Hepatocyte (in vitro differentiated cells): ENCODE results near the gene PRDX5.

ENCODE experiments used
- EZH2 ChIP-seq: fragments of 200-600 bp; sonication (generic); IDR thresholded peaks from 2 replicates; pipeline ENCODE4 v1.6.1; 2016; ENCODE audit warnings: antibody characterized with exemption, mild to moderate bottlenecking, borderline replicate concordance
- EZH2phosphoT487 ChIP-seq: fragments of 200-600 bp; sonication (generic); IDR thresholded peaks from one replicate; pipeline ENCODE4 v1.6.1; 2018; ENCODE audit warnings: antibody characterized with exemption, mild to moderate bottlenecking, low read depth, moderate library complexity; ENCODE audit not compliant: unreplicated experiment, severe bottlenecking
- TF ChIP-seq, protein P1 (sequence below): fragments of 200-600 bp; sonication (generic); IDR thresholded peaks from 2 replicates; pipeline ENCODE4 v1.5.1; 2016; ENCODE audit warnings: antibody characterized with exemption, mild to moderate bottlenecking; ENCODE audit not compliant: poor library complexity

DNA sequence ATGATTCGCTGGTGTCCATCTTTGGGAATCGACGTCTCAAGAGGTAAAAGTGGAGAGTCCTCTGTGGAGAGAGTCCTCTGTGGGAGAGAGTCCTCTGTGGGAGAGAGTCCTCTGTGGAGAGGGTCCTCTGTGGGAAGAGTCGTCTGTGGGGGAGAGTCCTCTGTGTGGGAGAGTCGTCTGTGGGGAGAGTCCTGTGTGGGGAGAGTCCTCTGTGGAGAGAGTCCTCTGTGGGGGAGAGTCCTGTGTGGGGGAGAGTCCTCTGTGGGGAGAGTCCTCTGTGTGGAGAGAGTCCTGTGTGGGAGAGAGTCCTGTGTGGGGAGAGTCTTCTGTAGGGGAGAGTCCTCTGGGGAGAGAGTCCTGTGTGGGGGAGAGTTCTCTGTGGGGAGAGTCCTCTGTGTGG lies 3.1 kb downstream of the PRDX5 start:
- TF ChIP-seq EZH2, result no peak
- TF ChIP-seq, protein P1, sequence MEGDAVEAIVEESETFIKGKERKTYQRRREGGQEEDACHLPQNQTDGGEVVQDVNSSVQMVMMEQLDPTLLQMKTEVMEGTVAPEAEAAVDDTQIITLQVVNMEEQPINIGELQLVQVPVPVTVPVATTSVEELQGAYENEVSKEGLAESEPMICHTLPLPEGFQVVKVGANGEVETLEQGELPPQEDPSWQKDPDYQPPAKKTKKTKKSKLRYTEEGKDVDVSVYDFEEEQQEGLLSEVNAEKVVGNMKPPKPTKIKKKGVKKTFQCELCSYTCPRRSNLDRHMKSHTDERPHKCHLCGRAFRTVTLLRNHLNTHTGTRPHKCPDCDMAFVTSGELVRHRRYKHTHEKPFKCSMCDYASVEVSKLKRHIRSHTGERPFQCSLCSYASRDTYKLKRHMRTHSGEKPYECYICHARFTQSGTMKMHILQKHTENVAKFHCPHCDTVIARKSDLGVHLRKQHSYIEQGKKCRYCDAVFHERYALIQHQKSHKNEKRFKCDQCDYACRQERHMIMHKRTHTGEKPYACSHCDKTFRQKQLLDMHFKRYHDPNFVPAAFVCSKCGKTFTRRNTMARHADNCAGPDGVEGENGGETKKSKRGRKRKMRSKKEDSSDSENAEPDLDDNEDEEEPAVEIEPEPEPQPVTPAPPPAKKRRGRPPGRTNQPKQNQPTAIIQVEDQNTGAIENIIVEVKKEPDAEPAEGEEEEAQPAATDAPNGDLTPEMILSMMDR, result no peak
- no peak for TF ChIP-seq EZH2phosphoT487
